Measurements from ENCODE around the gene NCK1.

NCK1 gene

DNA sequence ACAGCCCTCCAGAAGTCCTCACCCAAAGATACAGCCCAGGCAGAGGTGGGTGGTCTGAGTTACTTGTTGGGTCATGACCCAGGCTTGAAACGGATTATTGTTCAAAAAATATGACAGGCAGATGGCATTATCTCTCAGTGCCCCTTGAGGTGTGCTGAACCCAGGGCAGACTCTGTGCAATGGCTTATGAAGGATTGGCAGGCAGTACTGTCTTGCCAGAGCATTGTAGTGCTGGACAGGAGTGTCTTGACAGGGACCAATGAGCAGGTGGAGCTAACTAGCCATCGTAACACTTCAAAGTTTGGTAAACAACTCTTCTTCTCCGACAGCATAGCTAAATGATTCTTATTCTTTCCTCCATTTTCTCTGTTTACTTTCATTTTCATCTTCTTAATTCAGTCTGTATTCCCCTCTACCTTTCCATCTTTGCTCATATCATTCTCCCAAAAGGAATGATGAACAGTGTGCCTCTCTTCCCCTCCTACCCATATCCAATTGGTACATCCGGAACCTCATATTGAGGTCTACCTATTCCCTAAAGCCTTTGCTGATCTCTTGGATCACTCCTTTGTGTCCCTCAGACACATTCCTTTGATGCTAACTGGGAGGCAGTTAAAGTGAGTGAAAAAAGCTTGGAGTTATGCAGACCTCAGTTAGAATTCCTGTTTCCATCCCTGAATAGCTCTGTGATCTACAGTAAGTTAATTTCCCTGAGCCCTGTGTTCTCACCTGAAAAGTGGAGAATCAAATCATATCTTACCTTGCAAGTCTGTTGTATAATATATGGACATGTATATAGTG lies 93.2 kb downstream of the NCK1 start:
- Histone ChIP-seq H3K4me3 (replicated peaks; ENCODE audit: insufficient read depth, low read length) (no peak overlapping the region), H3K27ac (replicated peaks) (no peak overlapping the region), H3K27me3 (ENCODE audit: insufficient read depth, poor library complexity, severe bottlenecking) (no peaks in the 10 kb centered on the region)
- no peak for DNase-seq (ENCODE audit: low read depth in 1 of 2, low spot score in 1 of 2)
- TF ChIP-seq, protein P1, sequence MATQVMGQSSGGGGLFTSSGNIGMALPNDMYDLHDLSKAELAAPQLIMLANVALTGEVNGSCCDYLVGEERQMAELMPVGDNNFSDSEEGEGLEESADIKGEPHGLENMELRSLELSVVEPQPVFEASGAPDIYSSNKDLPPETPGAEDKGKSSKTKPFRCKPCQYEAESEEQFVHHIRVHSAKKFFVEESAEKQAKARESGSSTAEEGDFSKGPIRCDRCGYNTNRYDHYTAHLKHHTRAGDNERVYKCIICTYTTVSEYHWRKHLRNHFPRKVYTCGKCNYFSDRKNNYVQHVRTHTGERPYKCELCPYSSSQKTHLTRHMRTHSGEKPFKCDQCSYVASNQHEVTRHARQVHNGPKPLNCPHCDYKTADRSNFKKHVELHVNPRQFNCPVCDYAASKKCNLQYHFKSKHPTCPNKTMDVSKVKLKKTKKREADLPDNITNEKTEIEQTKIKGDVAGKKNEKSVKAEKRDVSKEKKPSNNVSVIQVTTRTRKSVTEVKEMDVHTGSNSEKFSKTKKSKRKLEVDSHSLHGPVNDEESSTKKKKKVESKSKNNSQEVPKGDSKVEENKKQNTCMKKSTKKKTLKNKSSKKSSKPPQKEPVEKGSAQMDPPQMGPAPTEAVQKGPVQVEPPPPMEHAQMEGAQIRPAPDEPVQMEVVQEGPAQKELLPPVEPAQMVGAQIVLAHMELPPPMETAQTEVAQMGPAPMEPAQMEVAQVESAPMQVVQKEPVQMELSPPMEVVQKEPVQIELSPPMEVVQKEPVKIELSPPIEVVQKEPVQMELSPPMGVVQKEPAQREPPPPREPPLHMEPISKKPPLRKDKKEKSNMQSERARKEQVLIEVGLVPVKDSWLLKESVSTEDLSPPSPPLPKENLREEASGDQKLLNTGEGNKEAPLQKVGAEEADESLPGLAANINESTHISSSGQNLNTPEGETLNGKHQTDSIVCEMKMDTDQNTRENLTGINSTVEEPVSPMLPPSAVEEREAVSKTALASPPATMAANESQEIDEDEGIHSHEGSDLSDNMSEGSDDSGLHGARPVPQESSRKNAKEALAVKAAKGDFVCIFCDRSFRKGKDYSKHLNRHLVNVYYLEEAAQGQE (IDR thresholded peaks at IDR 0.05; ENCODE audit: insufficient replicate concordance, low read depth): no peak
- TF ChIP-seq POLR2AphosphoS5 (IDR thresholded peaks at IDR 0.05; ENCODE audit: low read depth) (no peak), CTCF (IDR thresholded peaks at IDR 0.05; ENCODE audit: insufficient read depth, low read length) (no peak), GABPA (IDR thresholded peaks at IDR 0.05; ENCODE audit: low read depth) (no peak), SPI1 (IDR thresholded peaks at IDR 0.05; ENCODE audit: borderline replicate concordance, low read depth) (no peak)

DNA sequence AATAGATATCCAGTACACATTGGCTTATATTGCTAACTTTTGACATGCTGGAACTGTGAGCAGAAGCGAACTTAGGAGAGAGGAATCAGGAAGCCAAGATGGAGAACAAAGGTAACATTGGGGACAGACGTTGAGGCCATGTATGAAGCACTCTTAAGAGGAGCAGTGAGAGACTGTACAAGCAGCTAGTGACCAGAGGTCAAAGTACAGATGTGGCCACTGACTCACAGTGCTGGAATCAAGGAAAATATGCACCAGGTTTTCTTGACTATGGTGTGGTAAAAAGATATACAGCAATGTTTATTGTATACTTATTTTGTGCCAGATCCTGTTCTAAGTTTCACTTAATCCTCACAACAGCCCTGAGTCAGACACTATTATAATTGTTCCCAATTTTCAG lies 93.8 kb downstream of the NCK1 start:
- Histone ChIP-seq H3K4me3 (replicated peaks; ENCODE audit: insufficient read depth, low read length) (no peak overlapping the region), H3K27me3 (ENCODE audit: insufficient read depth, poor library complexity, severe bottlenecking) (no peaks in the 10 kb centered on the region), H3K27ac (replicated peaks) (no peak overlapping the region)
- DNase-seq (ENCODE audit: low read depth in 1 of 2, low spot score in 1 of 2): no peak
- no peak for TF ChIP-seq SPI1 (IDR thresholded peaks at IDR 0.05; ENCODE audit: borderline replicate concordance, low read depth)
- TF ChIP-seq, protein P1 (IDR thresholded peaks at IDR 0.05; ENCODE audit: insufficient replicate concordance, low read depth): no peak
- no peak for TF ChIP-seq POLR2AphosphoS5 (IDR thresholded peaks at IDR 0.05; ENCODE audit: low read depth)
- no peak for TF ChIP-seq GABPA (IDR thresholded peaks at IDR 0.05; ENCODE audit: low read depth)
- no peak for TF ChIP-seq CTCF (IDR thresholded peaks at IDR 0.05; ENCODE audit: insufficient read depth, low read length)

- Histone ChIP-seq H3K4me3 (replicated peaks; ENCODE audit: insufficient read depth, low read length) (no peak overlapping the region), H3K27me3 (ENCODE audit: insufficient read depth, poor library complexity, severe bottlenecking) (no peaks in the 10 kb centered on the region), H3K27ac (replicated peaks) (no peak overlapping the region)
- TF ChIP-seq GABPA (IDR thresholded peaks at IDR 0.05; ENCODE audit: low read depth): no peak
- no peak for TF ChIP-seq CTCF (IDR thresholded peaks at IDR 0.05; ENCODE audit: insufficient read depth, low read length)
- no peak for TF ChIP-seq SPI1 (IDR thresholded peaks at IDR 0.05; ENCODE audit: borderline replicate concordance, low read depth)
- TF ChIP-seq, protein P1 (IDR thresholded peaks at IDR 0.05; ENCODE audit: insufficient replicate concordance, low read depth): no peak
- TF ChIP-seq POLR2AphosphoS5 (IDR thresholded peaks at IDR 0.05; ENCODE audit: low read depth): no peak
- no peak for DNase-seq (ENCODE audit: low read depth in 1 of 2, low spot score in 1 of 2)
Measured at GRCh38 chr3:136956971-136957370, 95.0 kb downstream of the NCK1 start.
